GM12878 (cell line): ENCODE results near the gene SORBS1. TPM values are rescaled to one million over a fixed set of nuclear protein-coding genes. Genes with fewer than 3 reads are reported as not detected.

ENCODE experiments used
- ATAC-seq: fragments of 200-7000 bp; cut with Tn5 transposase; 3 replicates; pipeline ENCODE4 v1.9.1; 2020; ENCODE audit warnings: mild to moderate bottlenecking, moderate library complexity
- BruUV-seq: library from RNA; stranded (reverse); fragments of 400-500 nt; replicated peaks from 2 replicates; lab custom pipeline; 2021; lab: Mats Ljungman, UMichigan
- CTCF ChIA-PET: fragments of 300-600 bp; sonication (Branson Sonifier 250); formaldehyde crosslinking; extraction: SDS; loops from one replicate; lab custom pipeline; 2021; ENCODE audit warnings: inconsistent platforms; lab: Yijun Ruan, JAX
- POLR2A ChIA-PET: fragments of 350-600 bp; formaldehyde crosslinking; extraction: SDS; loops from one replicate; lab custom pipeline; 2021; ENCODE audit warnings: inconsistent platforms; lab: Charles Lee
- RAD21 ChIA-PET: fragments of 300-600 bp; sonication (Branson Sonifier 250); formaldehyde crosslinking; loops from one replicate; lab custom pipeline; 2023; ENCODE audit warnings: antibody characterized with exemption; ENCODE audit not compliant: unreplicated experiment; lab: Charles Lee
- SMC1A ChIA-PET: fragments of 300-600 bp; sonication (Branson Sonifier 250); formaldehyde crosslinking; loops from one replicate; lab custom pipeline; 2023; ENCODE audit not compliant: unreplicated experiment, uncharacterized antibody; lab: Charles Lee
- DNase-seq: peaks from one replicate; pipeline ENCODE4 v3.0.0-alpha.2; 2011; ENCODE audit warnings: low read depth, low spot score
- FAIRE-seq: peaks from 3 replicates; lab custom pipeline; 2011; peaks lifted over from hg19 to GRCh38; lab: Jason Lieb, UNC
- H2AFZ ChIP-seq: 2 replicates; pipeline ENCODE4 v1.6.0; 2011; ENCODE audit warnings: low read depth, low read length, control low read depth; ENCODE audit not compliant: control insufficient read depth
- H3K27ac ChIP-seq: 2 replicates; pipeline ENCODE4 v1.5.1; 2011; ENCODE audit warnings: control low read depth; ENCODE audit not compliant: control insufficient read depth, insufficient read depth
- H3K27me3 ChIP-seq, 2 experiments: replicated peaks in 1 of 2; 2 replicates each; pipeline versions ENCODE4 v1.6.0 to v1.6.1; 2011; ENCODE audit warnings: low read length in 1 of 2; ENCODE audit not compliant: control insufficient read depth in 2 of 2, insufficient read depth in 2 of 2
- H3K36me3 ChIP-seq, 2 experiments: 2 replicates each; pipeline ENCODE4 v1.5.1; 2011; ENCODE audit warnings: low read length in 1 of 2; ENCODE audit not compliant: control insufficient read depth in 2 of 2, insufficient read depth in 2 of 2
- H3K4me1 ChIP-seq: 2 replicates; pipeline ENCODE4 v1.6.1; 2011; ENCODE audit warnings: mild to moderate bottlenecking, low read length, moderate library complexity, mixed read lengths; ENCODE audit not compliant: control insufficient read depth, insufficient read depth
- H3K4me2 ChIP-seq: 2 replicates; pipeline ENCODE4 v1.6.0; 2011; ENCODE audit warnings: control low read depth; ENCODE audit not compliant: control insufficient read depth, insufficient read depth
- H3K4me3 ChIP-seq: fragments of 200-600 bp; sonication (generic); 2 replicates; pipeline ENCODE4 v1.5.1; 2016
- H3K79me2 ChIP-seq: 2 replicates; pipeline ENCODE4 v1.6.0; 2011; ENCODE audit warnings: low read length; ENCODE audit not compliant: control insufficient read depth, insufficient read depth
- H3K9ac ChIP-seq: 2 replicates; pipeline ENCODE4 v1.8.0; 2011; ENCODE audit warnings: low read length, control low read depth, mixed read lengths; ENCODE audit not compliant: control insufficient read depth, insufficient read depth
- H3K9me3 ChIP-seq: replicated peaks from 3 replicates; pipeline ENCODE4 v1.5.1; 2011; ENCODE audit warnings: mild to moderate bottlenecking, low read length; ENCODE audit not compliant: control insufficient read depth, insufficient read depth
- H4K20me1 ChIP-seq: 2 replicates; pipeline ENCODE4 v1.6.0; 2011; ENCODE audit not compliant: control insufficient read depth, insufficient read depth
- BCL11A ChIP-seq: IDR thresholded peaks from 2 replicates; pipeline ENCODE4 v1.6.1; 2011; ENCODE audit warnings: low read depth, low read length
- BRCA1 ChIP-seq: IDR thresholded peaks from 2 replicates; pipeline ENCODE4 v1.6.1; 2011; ENCODE audit warnings: low read depth, low read length, improper control_type of control experiment
- CBX5 ChIP-seq: sonication (generic); IDR thresholded peaks from 2 replicates; pipeline ENCODE4 v1.6.1; 2016; ENCODE audit warnings: low read depth, moderate library complexity, mild to moderate bottlenecking, inconsistent platforms
- CHD4 ChIP-seq: fragments of 200-600 bp; sonication (generic); IDR thresholded peaks from 2 replicates; pipeline ENCODE4 v1.6.1; 2016; ENCODE audit warnings: mild to moderate bottlenecking
- IKZF1 ChIP-seq: fragments of 450-650 bp; conservative IDR thresholded peaks from 2 replicates; pipeline ENCODE4 v1.6.1; 2017; ENCODE audit warnings: antibody characterized with exemption, mild to moderate bottlenecking
- IRF4 ChIP-seq: IDR thresholded peaks from 2 replicates; pipeline ENCODE4 v1.6.1; 2011; ENCODE audit warnings: low read depth, low read length
- LARP7 ChIP-seq: fragments of 450-650 bp; IDR thresholded peaks from 2 replicates; pipeline ENCODE4 v1.6.1; 2017; ENCODE audit warnings: mild to moderate bottlenecking
- NFYB ChIP-seq: IDR thresholded peaks from 2 replicates; pipeline ENCODE4 v1.6.1; 2011; ENCODE audit warnings: low read depth, mild to moderate bottlenecking, low read length, improper control_type of control experiment, moderate library complexity; ENCODE audit not compliant: insufficient read depth
- POLR2A ChIP-seq: IDR thresholded peaks from 2 replicates; pipeline ENCODE4 v1.6.1; 2011; ENCODE audit warnings: low read depth, mild to moderate bottlenecking, low read length
- RCOR1 ChIP-seq: conservative IDR thresholded peaks from 2 replicates; pipeline ENCODE4 v1.6.1; 2012; ENCODE audit warnings: low read depth, low read length, improper control_type of control experiment
- SIX5 ChIP-seq: IDR thresholded peaks from 2 replicates; pipeline ENCODE4 v1.6.1; 2011; ENCODE audit warnings: mild to moderate bottlenecking, low read depth, low read length, moderate library complexity; ENCODE audit not compliant: severe bottlenecking
- STAT1 ChIP-seq: fragments of 450-650 bp; conservative IDR thresholded peaks from 2 replicates; pipeline ENCODE4 v1.6.1; 2014; ENCODE audit warnings: antibody characterized with exemption, mild to moderate bottlenecking
- WGBS: methylation state at CpG from one replicate; pipeline ENCODE4 v1.1.6; 2016; ENCODE audit warnings: low lambda C conversion rate; ENCODE audit not compliant: insufficient replicate concordance, insufficient coverage; ENCODE audit errors: missing lambda C conversion rate; 5-methylcytosine and 5-hydroxymethylcytosine counted together
- in situ Hi-C: fragments of 300-500 bp; cut with MboI; formaldehyde crosslinking; loops from 9 replicates; pipeline ENCODE4 v1.14.3; 2018; ENCODE audit warnings: mixed read lengths
- intact Hi-C: fragments of 100-400 bp; cut with micrococcal nuclease; formaldehyde crosslinking; loops from one replicate; pipeline ENCODE4 v1.14.2; 2022; ENCODE audit not compliant: unreplicated experiment
- polyA plus RNA-seq, 11 experiments: library from polyadenylated mRNA; depleted of rRNA in 4 of 11; unstranded in 6 of 11; stranded (reverse) in 5 of 11; fragments of >200 nt; fragmentation: Nextera tagmentation in 4 of 11; fragmentation: Illumina TruSeq in 1 of 11; extraction: Ambion mirVana in 4 of 11; extraction: Trizol in 1 of 11; gene quantifications; 1 replicate in 1 of 11; 2 replicates in 10 of 11; pipeline versions ENCODE4 v1.2.1 to v1.2.3, GENCODE V29; 2011 to 2016; ENCODE audit warnings: inconsistent platforms in 2 of 11, missing spikeins in 2 of 11, low read depth in 1 of 11
- total RNA-seq, 4 experiments: library from RNA; depleted of rRNA in 3 of 4; stranded (reverse); fragments of >200 nt in 3 of 4; fragmentation: Illumina TruSeq in 1 of 4; extraction: Trizol in 1 of 4; gene quantifications; 2 replicates each; pipeline versions ENCODE4 v1.2.1 to v1.2.3, GENCODE V29; 2013 to 2021
- TF ChIP-seq, protein P1 (sequence below): fragments of 450-650 bp; IDR thresholded peaks from 2 replicates; pipeline ENCODE4 v1.6.1; 2017; ENCODE audit warnings: low read depth, mild to moderate bottlenecking, moderate library complexity
- TF ChIP-seq, protein P2 (sequence below): fragments of 450-650 bp; IDR thresholded peaks from 2 replicates; pipeline ENCODE4 v1.6.1; 2017; ENCODE audit warnings: mild to moderate bottlenecking, moderate library complexity
- TF ChIP-seq, protein P3 (sequence below): IDR thresholded peaks from 2 replicates; pipeline ENCODE4 v1.6.1; 2012; ENCODE audit warnings: mild to moderate bottlenecking, low read depth, low read length

SORBS1 gene
- total and polyA plus RNA-seq, 10 of the 15 experiments (the other 5 are each of a cell fraction or from before 2014, with no cell fraction given): 0.13 to 0.75 (median 0.39) TPM

DNA sequence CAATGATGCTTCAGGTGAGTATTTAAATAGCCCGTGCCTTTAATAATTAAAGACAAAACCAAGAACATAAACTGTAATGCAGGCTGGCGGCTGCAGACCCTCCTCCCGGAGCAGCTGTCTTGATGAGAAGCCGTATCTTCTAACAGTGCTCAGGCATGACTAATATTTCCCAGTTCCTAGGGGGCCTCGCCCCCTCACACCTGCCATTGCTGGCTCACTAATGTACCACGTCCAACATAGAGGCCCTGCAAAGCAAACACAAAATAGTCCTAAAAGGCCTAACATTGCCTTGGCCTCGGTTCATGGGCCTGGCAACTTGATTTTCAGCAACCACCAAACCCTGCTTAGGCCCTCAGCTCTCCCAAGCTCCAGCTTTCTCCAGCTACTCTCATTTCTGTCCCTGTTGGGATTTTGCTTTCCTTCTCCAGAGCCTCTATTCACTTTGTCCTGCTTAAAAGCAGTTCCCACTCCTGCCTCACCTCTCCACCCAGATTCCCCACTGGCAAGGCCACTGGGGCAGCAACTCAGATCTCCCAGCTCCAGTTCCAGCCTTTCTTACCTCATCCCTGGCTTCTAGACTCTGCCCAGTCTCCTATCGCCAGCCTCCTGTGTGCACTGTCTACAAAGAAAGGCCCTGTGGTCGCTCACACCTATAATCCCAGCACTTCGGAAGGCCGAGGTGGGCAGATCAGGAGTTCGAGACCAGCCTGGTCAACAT is 16.2 kb downstream of the SORBS1 start:
- in situ Hi-C loops: no loop called here
- no peaks in the 10 kb centered on the region for H4K20me1 ChIP-seq
- H3K4me2 ChIP-seq: no peak overlapping the region
- no peak for TF ChIP-seq CHD4
- no peak for TF ChIP-seq RCOR1
- no peak for TF ChIP-seq POLR2A
- no peak for TF ChIP-seq SIX5
- no peak for TF ChIP-seq STAT1
- no peak for TF ChIP-seq BRCA1
- no peak for TF ChIP-seq IKZF1
- TF ChIP-seq, protein P1, sequence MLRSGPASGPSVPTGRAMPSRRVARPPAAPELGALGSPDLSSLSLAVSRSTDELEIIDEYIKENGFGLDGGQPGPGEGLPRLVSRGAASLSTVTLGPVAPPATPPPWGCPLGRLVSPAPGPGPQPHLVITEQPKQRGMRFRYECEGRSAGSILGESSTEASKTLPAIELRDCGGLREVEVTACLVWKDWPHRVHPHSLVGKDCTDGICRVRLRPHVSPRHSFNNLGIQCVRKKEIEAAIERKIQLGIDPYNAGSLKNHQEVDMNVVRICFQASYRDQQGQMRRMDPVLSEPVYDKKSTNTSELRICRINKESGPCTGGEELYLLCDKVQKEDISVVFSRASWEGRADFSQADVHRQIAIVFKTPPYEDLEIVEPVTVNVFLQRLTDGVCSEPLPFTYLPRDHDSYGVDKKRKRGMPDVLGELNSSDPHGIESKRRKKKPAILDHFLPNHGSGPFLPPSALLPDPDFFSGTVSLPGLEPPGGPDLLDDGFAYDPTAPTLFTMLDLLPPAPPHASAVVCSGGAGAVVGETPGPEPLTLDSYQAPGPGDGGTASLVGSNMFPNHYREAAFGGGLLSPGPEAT: no peak
- no peak for TF ChIP-seq NFYB
- TF ChIP-seq, protein P2, sequence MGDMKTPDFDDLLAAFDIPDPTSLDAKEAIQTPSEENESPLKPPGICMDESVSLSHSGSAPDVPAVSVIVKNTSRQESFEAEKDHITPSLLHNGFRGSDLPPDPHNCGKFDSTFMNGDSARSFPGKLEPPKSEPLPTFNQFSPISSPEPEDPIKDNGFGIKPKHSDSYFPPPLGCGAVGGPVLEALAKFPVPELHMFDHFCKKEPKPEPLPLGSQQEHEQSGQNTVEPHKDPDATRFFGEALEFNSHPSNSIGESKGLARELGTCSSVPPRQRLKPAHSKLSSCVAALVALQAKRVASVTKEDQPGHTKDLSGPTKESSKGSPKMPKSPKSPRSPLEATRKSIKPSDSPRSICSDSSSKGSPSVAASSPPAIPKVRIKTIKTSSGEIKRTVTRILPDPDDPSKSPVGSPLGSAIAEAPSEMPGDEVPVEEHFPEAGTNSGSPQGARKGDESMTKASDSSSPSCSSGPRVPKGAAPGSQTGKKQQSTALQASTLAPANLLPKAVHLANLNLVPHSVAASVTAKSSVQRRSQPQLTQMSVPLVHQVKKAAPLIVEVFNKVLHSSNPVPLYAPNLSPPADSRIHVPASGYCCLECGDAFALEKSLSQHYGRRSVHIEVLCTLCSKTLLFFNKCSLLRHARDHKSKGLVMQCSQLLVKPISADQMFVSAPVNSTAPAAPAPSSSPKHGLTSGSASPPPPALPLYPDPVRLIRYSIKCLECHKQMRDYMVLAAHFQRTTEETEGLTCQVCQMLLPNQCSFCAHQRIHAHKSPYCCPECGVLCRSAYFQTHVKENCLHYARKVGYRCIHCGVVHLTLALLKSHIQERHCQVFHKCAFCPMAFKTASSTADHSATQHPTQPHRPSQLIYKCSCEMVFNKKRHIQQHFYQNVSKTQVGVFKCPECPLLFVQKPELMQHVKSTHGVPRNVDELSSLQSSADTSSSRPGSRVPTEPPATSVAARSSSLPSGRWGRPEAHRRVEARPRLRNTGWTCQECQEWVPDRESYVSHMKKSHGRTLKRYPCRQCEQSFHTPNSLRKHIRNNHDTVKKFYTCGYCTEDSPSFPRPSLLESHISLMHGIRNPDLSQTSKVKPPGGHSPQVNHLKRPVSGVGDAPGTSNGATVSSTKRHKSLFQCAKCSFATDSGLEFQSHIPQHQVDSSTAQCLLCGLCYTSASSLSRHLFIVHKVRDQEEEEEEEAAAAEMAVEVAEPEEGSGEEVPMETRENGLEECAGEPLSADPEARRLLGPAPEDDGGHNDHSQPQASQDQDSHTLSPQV: no peak
- TF ChIP-seq, protein P3, sequence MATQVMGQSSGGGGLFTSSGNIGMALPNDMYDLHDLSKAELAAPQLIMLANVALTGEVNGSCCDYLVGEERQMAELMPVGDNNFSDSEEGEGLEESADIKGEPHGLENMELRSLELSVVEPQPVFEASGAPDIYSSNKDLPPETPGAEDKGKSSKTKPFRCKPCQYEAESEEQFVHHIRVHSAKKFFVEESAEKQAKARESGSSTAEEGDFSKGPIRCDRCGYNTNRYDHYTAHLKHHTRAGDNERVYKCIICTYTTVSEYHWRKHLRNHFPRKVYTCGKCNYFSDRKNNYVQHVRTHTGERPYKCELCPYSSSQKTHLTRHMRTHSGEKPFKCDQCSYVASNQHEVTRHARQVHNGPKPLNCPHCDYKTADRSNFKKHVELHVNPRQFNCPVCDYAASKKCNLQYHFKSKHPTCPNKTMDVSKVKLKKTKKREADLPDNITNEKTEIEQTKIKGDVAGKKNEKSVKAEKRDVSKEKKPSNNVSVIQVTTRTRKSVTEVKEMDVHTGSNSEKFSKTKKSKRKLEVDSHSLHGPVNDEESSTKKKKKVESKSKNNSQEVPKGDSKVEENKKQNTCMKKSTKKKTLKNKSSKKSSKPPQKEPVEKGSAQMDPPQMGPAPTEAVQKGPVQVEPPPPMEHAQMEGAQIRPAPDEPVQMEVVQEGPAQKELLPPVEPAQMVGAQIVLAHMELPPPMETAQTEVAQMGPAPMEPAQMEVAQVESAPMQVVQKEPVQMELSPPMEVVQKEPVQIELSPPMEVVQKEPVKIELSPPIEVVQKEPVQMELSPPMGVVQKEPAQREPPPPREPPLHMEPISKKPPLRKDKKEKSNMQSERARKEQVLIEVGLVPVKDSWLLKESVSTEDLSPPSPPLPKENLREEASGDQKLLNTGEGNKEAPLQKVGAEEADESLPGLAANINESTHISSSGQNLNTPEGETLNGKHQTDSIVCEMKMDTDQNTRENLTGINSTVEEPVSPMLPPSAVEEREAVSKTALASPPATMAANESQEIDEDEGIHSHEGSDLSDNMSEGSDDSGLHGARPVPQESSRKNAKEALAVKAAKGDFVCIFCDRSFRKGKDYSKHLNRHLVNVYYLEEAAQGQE: no peak
- no peak for TF ChIP-seq BCL11A
- no peak for TF ChIP-seq LARP7
- no peak for TF ChIP-seq CBX5
- no peak for TF ChIP-seq IRF4
- TF ChIP-seq, all 136 proteins: peak for 0
- no peak overlapping the region for H2AFZ ChIP-seq
- no peaks in the 10 kb centered on the region for H3K4me1 ChIP-seq
- FAIRE-seq (no peak), DNase-seq (no peak), ATAC-seq (no peak)
- no TSS peak for BruUV-seq
- H3K9me3 ChIP-seq: no peaks in the 10 kb centered on the region
- RAD21 ChIA-PET: no interaction called here
- SMC1A ChIA-PET: no interaction called here
- 39% methylated on average over 12 of the region's 12 CpGs for WGBS
- CTCF ChIA-PET: no interaction called here
- POLR2A ChIA-PET: no interaction called here
- intact Hi-C loops: no loop called here
- H3K27ac ChIP-seq: no peak overlapping the region
- H3K4me3 ChIP-seq: no peak overlapping the region
- no peaks in the 10 kb centered on the region; a peak in 3 of 4 replicates for H3K27me3 ChIP-seq
- H3K79me2 ChIP-seq: no peaks in the 10 kb centered on the region
- H3K36me3 ChIP-seq: no peaks in the 10 kb centered on the region
- no peak overlapping the region for H3K9ac ChIP-seq
